NCI-H1048 (cell line): ENCODE measurements around the gene LIPM.

Experiments
- DNase-seq: peaks from one replicate; lab custom pipeline; 2025; lab: John Stamatoyannopoulos, UW

LIPM gene

GRCh38 chr10:88840104-88840503 lies 37.6 kb downstream of the LIPM start:
- no peak for DNase-seq

GRCh38 chr10:88840881-88841280 lies 38.4 kb downstream of the LIPM start:
- DNase-seq, result no peak

GRCh38 chr10:88841316-88842111 lies 39.0 kb downstream of the LIPM start:
- no peak for DNase-seq

DNA sequence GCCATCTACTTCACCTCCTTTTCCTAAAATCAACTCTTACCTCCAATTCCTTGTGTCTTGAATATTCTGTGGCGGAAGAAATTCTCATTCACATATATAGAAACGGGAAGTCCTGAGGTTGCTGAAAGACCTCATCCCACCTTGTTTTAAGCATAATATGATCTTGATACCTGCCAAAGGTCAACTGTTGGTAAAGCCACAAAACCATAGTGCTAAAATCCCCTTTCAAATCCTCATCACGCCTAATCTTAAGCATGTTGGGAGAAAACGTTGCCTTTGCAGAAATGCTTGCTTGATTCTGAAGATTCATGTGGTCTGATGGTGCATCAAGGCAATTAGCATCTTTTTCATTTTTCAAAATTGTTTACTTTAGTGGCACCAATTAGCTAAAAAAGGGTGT lies 40.6 kb downstream of the LIPM start:
- DNase-seq, result no peak

GRCh38 chr10:88848499-88848898 lies 46.0 kb downstream of the LIPM start:
- DNase-seq, result no peak

DNA sequence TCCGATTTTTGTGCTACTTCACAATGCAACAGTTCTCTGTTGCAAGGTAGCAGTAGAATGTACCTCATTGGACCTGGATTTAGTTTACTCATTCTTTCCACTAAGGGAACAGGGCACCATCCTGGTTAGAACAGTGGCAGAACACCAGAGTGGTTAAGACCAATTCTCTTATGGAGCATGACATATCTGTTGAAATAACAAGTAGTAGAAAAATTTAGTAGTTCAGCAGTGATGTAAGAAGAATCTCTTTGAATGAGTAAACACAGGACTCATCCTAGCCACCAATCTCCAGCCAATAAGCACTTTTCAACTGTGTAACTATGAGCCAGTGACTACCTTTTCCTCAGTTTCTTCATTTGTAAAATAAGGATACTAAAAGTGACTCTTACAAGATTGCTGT lies 46.7 kb downstream of the LIPM start:
- DNase-seq, result no peak

DNA sequence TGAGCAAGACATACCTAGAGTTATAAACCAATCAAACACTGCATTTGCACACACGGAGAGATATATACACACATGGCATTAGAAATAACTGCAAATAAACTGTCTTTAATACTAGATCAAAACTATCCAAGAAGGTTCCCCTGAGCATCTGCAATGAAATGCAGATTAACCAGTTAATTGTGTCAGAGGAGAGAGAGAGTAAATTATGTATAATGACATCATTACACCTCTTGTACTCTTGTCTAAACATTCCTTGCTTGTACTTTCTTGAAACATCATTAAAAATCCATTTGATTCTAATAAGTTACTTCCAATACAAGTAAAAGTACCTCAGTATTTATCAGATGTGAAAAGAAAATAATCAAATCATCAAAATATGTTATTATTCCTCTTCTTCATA lies 48.2 kb downstream of the LIPM start:
- DNase-seq, result no peak

DNA sequence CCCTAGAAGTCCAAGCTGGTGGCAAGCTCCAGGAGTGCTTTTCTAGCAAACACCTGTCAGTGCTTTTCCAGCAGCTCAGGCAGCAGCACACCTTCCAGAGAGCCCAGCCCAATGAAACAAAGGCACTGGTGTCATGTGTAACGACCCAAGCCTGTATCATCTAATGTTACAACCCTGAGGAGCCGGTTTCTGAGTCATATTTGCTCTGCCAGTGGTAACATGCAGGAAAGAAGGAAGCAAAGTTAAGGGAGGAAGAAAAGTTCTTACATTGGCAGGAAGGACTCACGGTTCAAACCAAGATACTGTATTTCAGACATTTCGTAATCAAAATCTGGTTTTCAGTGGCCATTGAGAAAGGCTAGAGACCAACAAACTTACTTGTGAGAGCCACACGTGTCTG lies 49.2 kb downstream of the LIPM start, which contains the start of gene ANKRD22:
Gene ANKRD22 (minus strand): TSS at position 139 of the 400 bp plus-strand sequence. CDS start 237 bp downstream, outside the sequence.
- no peak for DNase-seq

DNA sequence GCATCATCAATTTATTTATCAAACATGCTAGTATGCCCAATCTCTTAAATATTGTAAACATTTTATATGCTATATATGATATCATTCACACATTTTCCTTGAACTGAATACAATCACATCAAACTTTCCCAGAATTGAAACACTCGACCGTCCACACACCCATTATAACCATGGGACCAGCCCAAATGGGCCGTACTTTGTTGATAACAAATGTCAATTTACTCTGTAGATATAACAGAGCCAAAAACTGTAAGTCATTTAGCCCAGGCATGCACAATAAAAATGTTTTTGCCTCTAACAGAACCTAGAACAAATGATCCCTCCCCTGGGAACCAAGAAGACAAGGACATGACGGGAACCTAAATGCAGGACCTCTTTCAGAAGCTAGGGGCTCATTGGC lies 49.8 kb downstream of the LIPM start:
- no peak for DNase-seq

DNA sequence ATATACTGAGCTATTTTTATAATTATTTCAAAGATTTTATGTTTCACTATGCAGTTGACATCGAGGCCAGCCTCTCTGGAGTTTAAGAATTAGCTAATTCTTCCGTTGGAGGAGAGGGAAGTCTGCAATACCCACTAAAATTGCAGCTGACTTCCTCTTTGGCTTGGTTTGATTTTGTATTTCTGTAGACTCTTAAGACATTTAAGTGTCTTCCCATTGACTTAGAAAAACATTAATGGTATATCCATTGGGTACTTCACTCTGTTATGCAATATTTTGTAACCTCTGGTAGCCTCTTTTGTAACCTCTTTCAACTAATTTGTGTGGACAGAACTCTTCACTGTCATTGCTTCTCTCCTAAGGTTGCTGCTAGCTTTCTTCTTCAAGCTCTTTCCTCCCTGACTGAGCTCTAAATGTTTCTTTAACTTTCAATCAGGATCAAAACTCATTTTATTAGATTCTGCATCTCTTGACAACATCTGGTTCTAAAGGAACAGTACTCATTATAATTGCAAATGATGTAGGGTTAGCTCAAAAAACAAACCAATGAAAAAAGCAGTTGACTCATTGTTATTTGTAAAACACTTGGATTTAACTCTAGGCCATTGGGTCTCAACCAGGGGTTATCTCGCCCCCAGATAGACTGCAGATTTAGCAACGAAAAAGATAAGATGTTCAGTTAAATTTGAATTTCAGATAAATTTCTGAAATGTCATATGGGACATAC lies 50.8 kb downstream of the LIPM start:
- DNase-seq, result no peak

GRCh38 chr10:88854684-88855083 lies 52.2 kb downstream of the LIPM start:
- DNase-seq, result no peak

DNA sequence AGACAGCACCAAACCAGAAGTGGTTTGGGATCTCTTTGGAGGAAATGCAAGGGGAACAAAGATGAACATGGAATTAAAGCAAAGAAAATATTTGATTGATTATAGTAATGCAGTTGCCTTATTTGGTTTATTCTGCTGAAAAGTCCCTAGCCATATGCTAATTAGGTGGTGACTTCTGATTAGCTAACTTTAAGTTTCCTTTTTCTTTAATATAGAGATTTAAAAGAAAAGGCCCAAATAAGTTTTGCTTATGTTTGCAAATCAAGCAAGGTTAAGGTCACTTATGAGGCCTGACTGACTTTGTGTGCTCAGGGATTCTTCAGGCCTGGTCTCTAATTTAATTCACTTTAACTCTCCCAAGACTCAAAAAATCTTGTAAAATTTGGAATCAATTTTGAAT lies 55.3 kb downstream of the LIPM start:
- no peak for DNase-seq

- no peak for DNase-seq
Observed at GRCh38 chr10:88858491-88858890, 56.0 kb downstream of the LIPM start.

DNA sequence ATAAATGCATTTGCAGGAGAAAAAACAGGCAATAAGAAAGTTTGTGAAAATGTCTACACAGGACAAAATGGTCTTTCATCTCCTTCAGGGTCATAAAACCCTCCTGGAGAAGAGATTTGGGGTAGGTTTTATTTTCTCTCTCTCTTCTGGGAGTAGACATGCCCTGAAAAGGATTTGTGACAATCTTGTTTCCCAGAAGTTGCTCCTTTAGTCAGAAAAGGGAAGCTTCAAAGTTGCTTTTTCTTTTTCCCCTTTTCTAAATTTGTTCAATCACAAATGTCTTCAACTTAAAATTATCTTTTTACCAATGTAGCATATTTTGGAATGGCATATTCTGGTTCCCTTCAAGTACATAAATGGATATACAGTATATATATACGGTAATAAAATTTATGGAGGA lies 58.5 kb downstream of the LIPM start:
- DNase-seq, result no peak

GRCh38 chr10:88865281-88865876 lies 62.8 kb downstream of the LIPM start:
- no peak for DNase-seq

- no peak for DNase-seq
Observed at GRCh38 chr10:88866454-88866853, 63.9 kb downstream of the LIPM start.

DNA sequence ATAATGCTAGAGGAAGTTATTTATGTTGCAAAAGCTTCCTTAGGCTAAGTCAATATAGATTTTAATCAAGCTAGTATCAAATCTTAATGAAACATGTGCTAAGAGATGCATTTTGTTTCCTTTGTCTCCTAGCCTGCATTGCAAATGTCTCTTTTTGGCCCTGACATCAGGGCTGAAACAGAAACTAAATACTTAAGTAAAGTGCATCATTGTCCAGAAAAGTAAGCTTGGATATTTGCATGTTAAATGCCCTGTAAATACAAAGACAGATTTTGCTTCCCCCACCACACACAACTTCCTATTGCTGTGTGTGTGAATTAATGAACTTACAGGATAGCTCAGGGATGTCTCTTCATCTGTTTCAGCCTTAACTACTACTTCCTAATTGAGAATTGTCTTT lies 67.6 kb downstream of the LIPM start:
- no peak for DNase-seq
